ENCODE results near the gene C12orf42.

Gene C12orf42

DNA sequence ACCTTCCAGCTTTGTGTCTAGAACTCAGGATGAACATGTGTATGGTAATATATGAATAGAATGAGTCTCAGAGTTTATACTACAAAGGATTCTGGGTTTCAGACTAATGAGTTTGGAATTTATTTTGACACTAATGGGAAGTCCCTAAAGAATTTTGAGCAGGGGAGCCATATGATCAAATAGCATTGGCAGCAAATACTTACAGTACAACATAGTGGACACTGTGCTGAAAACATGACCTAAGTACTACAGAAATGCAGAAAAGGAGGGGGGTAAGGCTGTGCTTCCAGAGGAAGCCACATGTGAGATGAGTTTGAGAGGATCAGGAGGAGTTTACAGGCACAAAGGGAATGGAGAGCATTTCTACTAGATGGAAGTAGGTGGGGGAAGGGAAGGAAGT lies 225.8 kb downstream of the C12orf42 start:
- no peak for DNase-seq (ENCODE audit: low read depth, low spot score)

DNA sequence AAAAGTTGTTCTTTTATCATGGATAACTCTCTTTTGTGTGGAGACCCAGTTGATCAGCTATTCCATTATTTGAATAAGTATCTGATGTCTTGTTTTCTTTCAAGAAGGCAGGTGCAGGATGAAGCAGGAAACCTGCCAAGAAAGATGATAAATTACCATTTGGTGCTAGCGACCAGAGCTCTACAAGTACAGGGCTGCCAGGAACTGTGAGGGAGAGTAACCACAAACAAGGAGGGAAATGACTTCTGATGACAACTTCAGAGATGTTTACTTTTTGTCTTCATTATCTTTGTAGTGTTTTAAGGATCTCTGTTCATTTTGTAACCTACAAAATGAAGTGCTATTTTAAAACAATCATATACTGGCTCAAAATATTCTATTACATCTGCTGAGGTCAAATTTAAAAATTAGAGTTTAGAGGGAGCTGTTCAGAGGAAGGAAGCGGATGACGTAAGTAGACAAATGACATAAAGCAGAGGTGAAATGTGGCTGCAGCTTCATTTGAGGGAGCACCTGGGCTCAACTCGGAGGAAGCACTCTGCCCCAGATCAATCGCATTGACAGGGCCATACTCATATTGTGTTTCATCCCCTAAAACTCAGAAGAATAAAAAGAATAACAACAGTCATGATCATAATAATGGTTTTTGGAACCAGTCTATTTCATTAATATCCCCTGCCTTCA lies 226.8 kb downstream of the C12orf42 start:
- DNase-seq (ENCODE audit: low read depth, low spot score), result no peak

DNA sequence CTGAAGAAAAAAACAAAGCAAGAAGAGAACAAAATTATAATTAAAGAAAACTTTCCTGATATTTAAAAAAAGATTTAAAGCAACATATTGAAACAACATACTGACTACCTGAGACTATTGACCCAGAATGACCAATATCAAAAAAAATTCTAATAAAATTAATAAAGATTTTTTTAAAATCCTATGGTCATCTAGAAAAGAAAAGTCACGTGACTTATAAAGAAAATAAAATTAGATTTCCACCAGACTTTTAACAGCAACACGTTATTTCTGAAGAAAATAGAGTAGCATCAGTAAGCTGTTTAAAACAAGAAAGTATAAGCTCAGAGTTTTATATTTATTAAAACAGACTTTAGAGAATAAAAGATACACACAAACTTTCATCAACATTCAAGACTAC lies 238.0 kb downstream of the C12orf42 start:
- no peak for DNase-seq (ENCODE audit: low read depth, low spot score)
